Measurements from ENCODE around the gene MGAT5. TPM values are rescaled to one million over a fixed set of nuclear protein-coding genes. Genes with fewer than 3 reads are reported as not detected.

The MGAT5 gene
- total and polyA plus RNA-seq, 2 donors from 2014 or later, result 14.3 to 40.9 TPM

- Histone ChIP-seq H3K36me3 (ENCODE audit: control insufficient read depth in 2 of 3, insufficient read depth in 3 of 3, low read length in 3 of 3) (no peaks in the 10 kb centered on the region), H3K9me3 (ENCODE audit: control insufficient read depth in 2 of 3, insufficient read depth in 1 of 3, low read length in 3 of 3) (no peaks in the 10 kb centered on the region), H3K9ac (ENCODE audit: low read length in 3 of 3) (no peak overlapping the region), H3K4me1 (ENCODE audit: control insufficient read depth in 2 of 3, insufficient read depth in 2 of 3, low read depth in 1 of 3, low read length in 3 of 3) (peaks cover 0 to 16% (median 6%) of the 10 kb centered on the region in 3 donors), H3K27ac (ENCODE audit: low read depth in 2 of 2, low read length in 2 of 2) (no peak overlapping the region), H3K27me3 (ENCODE audit: control insufficient read depth, insufficient read depth, low read length) (no peaks in the 10 kb centered on the region), H3K4me3 (ENCODE audit: low read length in 3 of 3) (no peak overlapping the region)
- no peak for TF ChIP-seq CTCF (IDR thresholded peaks at IDR 0.05; ENCODE audit: borderline replicate concordance, extremely low read depth, insufficient read depth)
- no peak for FAIRE-seq
- intact Hi-C loops (cut with DNase I), result no loop called here
- DNase-seq, result no peak
Measured at GRCh38 chr2:134256956-134257355, 3.1 kb downstream of the MGAT5 start.

- Histone ChIP-seq H3K27me3 (ENCODE audit: control insufficient read depth, insufficient read depth, low read length) (no peaks in the 10 kb centered on the region), H3K36me3 (ENCODE audit: control insufficient read depth in 2 of 3, insufficient read depth in 3 of 3, low read length in 3 of 3) (no peaks in the 10 kb centered on the region), H3K27ac (ENCODE audit: low read depth in 2 of 2, low read length in 2 of 2) (no peak overlapping the region), H3K9ac (ENCODE audit: low read length in 3 of 3) (no peak overlapping the region), H3K4me1 (ENCODE audit: control insufficient read depth in 2 of 3, insufficient read depth in 2 of 3, low read depth in 1 of 3, low read length in 3 of 3) (peaks cover 0 to 16% (median 6%) of the 10 kb centered on the region in 3 donors), H3K4me3 (ENCODE audit: low read length in 3 of 3) (no peak overlapping the region), H3K9me3 (ENCODE audit: control insufficient read depth in 2 of 3, insufficient read depth in 1 of 3, low read length in 3 of 3) (no peaks in the 10 kb centered on the region)
- DNase-seq, result peak in 2 of 5 donors; percentile 58 to 60
- no peak for FAIRE-seq
- intact Hi-C loops (cut with DNase I), result no loop called here
- no peak for TF ChIP-seq CTCF (IDR thresholded peaks at IDR 0.05; ENCODE audit: borderline replicate concordance, extremely low read depth, insufficient read depth)
Measured at GRCh38 chr2:134257509-134257908, 3.6 kb downstream of the MGAT5 start.

GRCh38 chr2:134257965-134258683 lies 4.3 kb downstream of the MGAT5 start:
- FAIRE-seq, result no peak
- Histone ChIP-seq H3K9me3 (ENCODE audit: control insufficient read depth in 2 of 3, insufficient read depth in 1 of 3, low read length in 3 of 3) (no peaks in the 10 kb centered on the region), H3K27ac (ENCODE audit: low read depth in 2 of 2, low read length in 2 of 2) (no peak overlapping the region), H3K9ac (ENCODE audit: low read length in 3 of 3) (peak overlapping the region in 1 of 3 donors; percentile 9), H3K36me3 (ENCODE audit: control insufficient read depth in 2 of 3, insufficient read depth in 3 of 3, low read length in 3 of 3) (no peaks in the 10 kb centered on the region), H3K4me1 (ENCODE audit: control insufficient read depth in 2 of 3, insufficient read depth in 2 of 3, low read depth in 1 of 3, low read length in 3 of 3) (peaks cover 0 to 16% (median 6%) of the 10 kb centered on the region in 3 donors), H3K27me3 (ENCODE audit: control insufficient read depth, insufficient read depth, low read length) (no peaks in the 10 kb centered on the region), H3K4me3 (ENCODE audit: low read length in 3 of 3) (no peak overlapping the region)
- no peak for TF ChIP-seq CTCF (IDR thresholded peaks at IDR 0.05; ENCODE audit: borderline replicate concordance, extremely low read depth, insufficient read depth)
- intact Hi-C loops (cut with DNase I), result no loop called here
- no peak for DNase-seq
